Activated CD4-positive, CD25-positive, alpha-beta regulatory T cell treated with anti-CD3 and anti-CD28 coated beads, Interleukin-2, amount 50 U/mL, for 24 hours (primary cell): ENCODE data around the gene SLC38A10.

Experiments
- ATAC-seq, 2 donors: fragments of 150-1000 bp; cut with Tn5 transposase; one replicate each; pipeline ENCODE4 v1.10.0; 2021; ENCODE audit warnings: mild to moderate bottlenecking in 1 of 2, moderate library complexity in 1 of 2

Gene SLC38A10

DNA sequence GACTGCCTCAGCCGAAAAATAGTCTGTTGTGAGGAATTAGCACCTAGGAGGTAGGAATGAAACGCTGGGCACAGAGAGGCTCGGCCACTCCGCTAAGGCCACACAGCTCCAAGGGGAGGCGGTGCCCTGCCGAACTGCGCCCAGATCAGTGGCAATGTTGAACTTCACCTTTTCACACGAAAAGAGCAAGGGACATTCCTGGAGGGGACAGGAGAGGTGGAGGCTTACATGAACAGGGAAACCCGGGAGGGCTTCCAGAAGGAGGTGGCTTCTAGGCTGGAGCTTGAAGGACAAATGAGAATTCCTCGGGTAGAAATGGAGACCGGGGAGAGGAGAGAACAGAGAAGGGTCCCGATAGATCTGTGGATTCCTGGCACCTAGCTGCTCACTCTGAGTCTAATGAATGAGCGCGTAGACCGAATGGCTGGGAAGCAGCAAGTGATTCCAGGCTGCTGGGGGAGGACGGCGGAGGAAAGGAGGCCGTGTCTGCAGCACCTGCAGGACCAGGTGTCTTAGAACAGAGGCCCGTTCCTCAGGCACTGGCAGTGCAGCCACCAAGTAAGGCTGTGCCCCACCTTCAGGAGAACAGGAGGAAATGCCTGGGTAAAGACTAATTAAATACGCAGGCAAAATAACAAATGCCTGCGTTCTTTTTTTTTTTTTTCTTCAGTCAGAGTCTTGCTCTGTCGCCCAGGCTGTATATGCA lies 722 bp upstream of the SLC38A10 start:
- peak; percentile 18 to 42 for ATAC-seq

DNA sequence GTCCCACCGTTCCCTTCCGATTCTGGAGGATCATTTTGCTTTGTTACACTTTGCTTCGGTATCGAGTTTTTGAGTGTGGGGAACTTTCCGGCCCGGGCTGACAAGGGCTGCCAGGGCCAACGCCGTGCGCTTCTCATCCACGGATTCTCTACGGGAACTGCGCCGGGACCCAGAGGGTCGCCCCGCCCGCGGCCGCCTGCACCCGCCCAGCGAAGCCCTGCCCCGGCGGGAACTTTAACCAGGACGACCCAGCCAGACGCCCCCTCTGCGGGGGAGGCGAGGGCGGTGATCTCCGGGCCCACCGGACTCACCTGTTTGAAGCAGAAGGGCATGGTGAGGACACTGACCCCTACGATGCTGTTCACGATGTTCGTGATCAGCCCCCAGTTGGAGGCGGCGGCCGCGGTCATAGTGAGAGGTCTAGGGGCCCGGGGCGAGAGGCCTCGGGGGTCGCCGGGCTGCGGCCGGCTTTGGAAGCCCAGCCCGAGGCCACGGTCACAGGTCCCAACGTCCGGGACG lies 536 bp downstream of the SLC38A10 start:
- no peak for ATAC-seq

DNA sequence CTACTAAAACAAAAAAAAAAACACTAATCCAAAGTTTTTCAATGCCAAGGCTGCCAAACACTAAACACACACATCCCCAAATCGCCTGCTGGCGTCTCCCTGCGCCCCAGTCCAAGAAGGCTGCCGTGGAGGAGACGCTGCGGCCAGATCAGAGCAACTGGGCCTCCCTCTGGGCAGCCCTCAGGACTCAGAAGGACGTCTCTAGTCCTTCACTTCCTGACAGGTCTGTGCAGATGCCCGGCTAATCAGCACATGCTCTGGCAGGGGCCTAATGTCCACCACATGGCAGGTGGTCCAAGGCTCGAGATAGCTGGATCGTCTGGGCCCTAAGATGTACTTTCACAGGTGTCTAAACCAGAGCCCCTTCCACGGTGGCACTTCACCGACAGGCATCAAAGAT lies 2.7 kb downstream of the SLC38A10 start:
- ATAC-seq: no peak

DNA sequence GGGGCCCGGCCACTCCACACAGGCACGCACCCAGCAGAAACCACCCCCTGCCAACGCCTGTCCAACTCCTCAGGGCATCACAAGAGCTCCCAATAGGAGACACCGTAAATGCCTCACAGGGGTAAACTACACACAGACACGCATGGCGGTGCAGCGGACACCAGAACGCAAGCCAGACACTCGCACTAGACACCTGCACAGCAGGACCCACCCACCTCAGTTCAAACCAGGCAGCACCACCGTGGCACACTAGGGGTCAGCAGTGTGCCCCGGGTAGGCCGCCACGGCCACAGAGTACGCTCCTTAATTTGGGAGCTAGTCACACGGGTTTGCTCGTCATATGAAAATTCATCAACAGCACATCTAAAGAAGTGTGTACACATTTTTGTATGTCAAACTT lies 3.4 kb downstream of the SLC38A10 start:
- peak; percentile 63 to 67 for ATAC-seq

DNA sequence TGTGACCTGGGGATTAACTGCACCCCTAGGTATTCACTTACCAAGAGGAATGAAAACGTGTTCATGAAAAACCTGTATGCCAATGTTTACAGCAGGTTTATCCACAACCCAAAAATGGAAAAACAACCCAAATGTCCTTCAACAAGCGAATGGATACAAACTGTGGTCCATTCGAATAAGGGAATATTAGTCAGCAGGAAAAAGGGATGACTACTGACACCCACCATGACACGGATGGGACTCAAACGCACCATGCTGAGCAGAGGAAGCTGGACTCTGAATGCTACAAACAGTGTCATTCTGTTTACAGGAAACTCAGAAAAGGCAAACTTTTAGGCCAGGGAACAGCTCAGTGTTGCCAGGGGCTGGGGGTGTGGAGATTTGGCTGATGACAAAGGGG lies 4.9 kb downstream of the SLC38A10 start:
- ATAC-seq: no peak

DNA sequence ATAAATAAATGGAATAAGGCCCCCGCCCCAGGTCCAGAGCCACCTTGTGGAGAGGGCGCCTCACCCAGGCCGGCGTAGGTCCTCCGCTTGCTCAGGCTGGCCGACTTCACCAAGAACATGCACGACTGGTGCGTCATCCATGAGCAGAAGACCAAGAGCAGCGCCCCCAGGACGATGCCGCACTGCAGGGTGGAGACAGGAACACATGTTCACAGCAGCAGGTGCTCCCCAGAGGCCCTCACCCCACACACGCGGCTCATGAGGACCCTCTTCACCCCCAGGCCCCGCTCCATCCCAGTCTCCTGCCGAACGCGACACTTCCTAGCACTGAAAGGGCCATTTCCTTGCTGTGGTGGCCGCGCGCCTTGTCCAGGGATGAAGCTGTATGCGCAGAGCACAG lies 5.5 kb downstream of the SLC38A10 start:
- no peak for ATAC-seq

DNA sequence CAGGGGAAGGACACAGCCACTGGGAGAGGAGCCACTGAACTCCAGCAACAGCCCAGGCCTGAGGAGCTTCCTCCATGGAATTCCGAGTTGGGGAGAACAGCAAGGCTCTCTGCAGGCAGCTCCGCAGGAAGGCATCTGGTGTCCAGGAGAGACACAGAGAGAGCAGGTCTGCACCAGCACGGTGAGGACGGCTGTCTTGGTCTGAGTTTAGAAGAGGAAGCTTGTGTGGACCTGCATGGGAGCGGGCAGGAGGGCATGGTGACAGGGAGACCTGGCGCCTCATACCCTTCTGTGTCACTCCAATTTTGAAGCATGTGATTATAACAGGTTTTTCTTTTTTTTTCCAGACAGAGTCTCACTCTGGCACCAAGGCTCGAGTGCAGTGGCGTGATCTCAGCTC lies 6.4 kb downstream of the SLC38A10 start:
- ATAC-seq: no peak

DNA sequence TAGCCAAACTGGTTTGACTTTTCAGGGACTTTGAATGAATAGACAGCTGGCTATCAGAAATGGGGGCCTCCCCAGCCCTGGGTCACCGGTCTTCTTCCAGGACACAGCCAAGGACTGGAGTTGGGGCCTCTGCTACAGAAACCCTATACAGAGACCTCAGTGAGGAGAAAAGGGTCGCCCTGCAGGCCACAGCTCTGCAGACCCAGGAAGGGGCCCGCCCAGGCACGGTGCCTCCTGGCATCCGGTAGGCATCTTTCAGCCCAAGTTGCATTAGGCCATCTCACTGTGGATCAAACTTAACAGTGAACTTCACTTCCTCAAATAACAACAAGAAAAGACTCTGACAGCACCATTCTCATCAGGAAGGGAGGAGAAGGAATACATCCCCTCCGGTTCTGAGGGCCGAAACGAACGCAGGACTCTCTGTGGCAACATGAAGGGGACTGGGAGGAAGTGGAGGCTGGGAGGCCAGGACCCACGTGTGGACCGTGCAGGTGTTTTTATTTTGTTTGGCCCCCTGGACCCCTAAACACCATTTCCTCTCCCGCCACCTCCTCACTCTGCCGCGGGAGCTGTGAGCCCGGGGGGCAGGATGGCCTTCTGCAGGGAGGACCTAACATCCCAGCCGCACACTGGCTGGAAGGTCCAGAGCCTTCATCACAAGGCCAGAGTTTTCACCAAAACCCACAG lies 7.2 kb downstream of the SLC38A10 start:
- ATAC-seq: no peak

DNA sequence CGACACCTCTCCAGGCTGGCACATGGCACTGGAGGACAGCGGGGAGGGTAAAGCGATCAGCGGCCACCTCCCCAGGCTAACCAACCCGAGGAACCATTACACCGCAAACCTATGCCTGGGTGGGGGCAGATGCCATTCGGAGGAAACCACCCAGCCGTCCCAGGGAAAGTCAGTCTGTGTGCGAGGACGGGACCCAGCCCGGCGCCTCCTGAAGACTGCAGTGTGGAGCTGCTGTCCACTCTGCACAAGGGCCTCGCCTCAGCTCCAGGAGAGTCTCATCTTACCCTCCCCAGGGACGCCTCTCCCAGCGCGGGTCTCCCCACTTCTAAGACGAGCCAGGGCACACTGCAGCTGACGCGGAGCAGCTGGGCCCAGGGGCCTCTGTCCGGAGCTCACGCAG lies 8.0 kb downstream of the SLC38A10 start:
- no peak for ATAC-seq

DNA sequence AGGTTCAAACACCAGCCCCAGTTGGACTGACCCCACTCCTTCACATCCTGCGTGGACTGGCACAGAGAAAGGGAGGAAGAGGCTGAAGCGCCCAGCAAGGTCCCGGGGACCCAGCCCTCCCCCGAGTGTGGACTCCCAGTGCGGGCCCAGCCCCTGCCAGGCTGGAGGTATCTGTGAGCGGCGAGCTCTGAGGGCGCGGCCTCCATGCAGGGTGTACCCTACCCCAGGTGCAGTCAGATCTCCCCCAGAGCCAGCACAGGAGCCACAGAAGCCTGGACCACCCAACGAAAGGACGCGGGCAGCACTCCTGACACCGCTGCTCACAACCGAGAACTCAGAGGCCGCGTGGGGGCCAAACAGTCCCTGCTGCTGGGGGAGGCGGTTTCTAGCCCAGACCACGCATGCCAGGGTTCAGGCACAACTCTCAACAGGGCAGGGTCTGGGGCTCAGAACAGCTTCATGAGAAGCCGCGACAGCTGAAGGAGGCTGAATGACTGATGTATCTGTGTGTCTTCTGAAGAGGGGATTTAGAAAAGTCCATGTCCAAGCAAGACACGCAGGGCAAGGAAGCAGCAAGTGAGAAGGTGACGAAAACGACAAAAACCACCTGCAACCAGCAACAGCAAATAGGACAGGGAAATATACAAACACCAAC lies 8.5 kb downstream of the SLC38A10 start:
- no peak for ATAC-seq

DNA sequence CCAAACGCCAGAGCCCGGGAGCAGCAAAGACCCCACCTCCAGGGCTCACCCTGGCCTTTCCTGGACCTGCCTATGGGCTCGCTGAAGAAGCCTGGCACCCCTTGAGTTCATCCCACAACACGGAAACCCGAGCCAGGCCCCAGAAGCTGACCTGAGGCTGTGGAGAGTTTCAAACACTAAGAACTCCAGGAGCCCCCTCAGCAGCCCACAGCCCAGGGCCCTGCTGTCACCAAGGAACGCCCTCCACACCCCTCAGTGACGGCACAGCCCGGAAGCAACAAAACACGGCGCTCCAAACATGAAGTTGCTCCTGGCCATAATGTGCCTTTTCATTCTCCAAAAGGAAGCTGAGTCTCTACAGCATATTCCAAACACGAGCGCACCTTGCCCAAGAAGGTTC lies 9.2 kb downstream of the SLC38A10 start:
- peak in 1 of 2 donors; percentile 26 for ATAC-seq

DNA sequence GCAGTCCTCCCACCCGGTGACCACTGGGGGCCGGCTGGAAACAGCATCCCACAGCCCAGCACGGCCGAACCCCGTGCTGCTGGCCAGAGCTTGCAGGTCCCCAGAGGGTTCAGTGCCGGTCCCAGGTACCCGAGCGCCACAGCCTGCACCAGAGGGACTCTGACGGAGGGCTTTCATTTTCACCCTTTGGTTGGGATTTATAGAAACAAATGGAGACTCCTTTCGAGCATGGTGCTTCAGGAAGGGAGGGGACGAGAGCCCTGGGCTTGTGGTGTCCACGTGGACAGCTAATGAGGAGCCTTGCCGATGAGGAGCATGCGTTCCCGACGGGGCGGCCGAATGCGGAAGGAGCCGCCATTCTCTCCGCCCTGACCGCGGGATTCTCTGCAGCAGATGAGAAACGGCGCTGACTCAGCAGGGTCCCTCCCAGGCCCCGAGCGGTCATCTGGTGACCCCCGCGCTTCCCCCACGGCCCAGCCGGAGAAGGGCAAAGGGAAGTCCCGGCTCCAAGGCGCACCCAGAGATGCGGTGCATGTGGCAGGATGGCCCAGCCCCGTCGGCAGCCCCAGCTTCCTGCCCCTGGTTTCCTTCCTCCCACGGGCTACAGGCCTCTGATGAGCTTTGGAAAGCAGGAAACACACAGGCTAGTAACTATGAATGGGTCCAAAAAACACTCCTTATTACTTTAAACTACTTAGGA lies 9.8 kb downstream of the SLC38A10 start:
- peak; percentile 77 to 83 for ATAC-seq

DNA sequence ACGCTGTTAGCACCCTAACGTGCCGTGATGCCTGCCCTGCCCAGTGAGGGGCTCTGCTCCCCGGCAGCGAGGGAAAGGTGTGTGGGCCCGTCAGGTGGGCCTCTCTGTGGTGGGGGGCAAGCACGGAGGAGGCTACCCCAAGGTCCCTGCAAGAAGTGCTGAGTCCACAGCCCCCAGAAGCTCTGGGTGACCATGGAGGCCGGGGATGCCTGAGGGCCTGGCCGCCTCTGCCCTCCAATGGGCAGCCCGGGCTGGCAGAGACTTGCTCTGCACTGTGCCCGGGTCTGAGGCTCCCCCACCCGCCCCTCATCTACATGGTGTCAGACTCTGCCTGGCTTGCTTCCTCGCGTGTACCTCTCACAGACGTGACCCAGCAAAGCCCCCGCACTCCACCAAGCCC lies 12.2 kb downstream of the SLC38A10 start:
- ATAC-seq: no peak

DNA sequence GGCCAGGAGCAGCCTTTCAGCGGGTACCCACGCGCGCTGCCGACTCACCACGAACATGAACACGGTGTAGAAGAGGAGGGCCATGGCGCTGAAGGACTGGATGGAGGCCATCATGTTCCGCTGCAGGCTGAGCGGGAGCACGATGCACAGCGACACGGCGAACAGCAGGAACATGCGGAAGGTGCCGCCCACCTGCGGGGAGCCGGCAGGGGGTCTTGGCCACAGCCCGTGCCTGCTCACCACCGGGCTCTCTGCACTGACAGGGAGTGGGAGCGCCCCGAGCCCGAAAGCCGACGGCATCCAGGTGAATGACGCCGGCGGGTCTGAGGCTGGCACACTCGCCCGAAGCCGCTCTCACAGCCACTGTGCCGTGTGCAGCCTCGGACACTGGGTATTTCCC lies 13.0 kb downstream of the SLC38A10 start:
- no peak for ATAC-seq

DNA sequence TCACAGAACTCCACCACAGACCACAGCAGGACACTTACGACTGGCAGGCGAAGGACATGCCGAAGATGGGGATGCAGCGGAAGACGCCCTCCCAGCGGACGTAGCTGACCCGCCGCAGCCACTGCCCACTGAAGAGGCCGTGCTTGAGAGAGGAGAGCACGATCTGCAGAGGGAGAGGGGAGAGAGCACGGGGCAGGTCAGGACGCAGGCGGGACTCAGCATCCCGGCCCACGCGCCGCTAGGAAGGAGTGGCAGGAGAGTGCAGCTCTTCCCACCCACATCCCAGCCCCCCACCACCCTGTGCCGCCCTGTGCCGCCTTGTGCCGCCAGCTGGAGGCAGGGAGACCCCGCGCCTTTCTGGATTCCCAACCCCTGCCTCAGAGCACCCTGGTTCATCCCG lies 14.5 kb downstream of the SLC38A10 start:
- no peak for ATAC-seq

DNA sequence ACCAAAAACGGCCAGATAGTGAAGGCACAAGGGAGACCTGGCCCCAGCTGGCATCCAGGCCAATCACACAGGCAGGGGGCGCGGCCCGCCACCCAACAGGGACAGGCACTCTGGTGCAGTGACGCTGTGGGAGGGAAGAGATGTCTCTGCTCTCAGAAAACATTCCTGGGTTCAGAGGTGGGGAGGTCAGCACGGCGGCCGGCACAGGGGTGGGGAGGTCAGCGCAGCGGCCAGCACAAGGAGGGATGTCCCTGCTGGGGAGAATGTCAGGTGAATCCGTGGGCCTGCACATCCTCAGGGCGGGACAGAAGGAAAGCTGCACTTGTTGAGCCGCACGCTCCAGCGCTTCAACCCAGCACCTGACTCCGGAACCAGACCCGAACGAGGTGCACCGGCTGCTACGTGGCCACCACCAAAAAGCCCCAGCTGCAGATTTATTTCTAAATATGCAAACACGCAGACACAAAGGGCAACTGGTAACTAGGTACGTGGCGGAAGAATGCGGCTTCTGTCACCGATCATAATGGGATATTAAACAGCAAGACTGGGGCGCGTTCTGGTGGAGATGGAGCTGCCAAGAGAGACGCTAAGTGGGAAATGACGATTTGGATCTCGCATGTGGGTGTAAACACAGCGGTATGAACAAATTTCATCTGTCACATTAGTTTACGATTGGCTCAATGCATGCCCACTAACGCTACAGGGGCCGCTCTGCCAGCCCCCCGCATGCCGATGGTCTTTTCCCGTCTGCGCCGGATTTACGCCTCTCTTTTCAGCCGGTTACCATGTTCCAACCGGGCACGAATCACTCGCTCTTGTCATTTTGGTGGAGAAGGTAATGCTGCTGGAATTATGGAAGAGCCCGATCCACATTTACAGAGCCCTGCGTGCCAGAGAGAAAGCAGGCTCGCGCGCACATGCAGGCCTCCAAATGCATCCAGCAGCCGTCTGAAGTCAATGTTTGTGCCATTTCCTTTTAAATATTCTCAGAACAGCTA lies 15.5 kb downstream of the SLC38A10 start:
- ATAC-seq: no peak

DNA sequence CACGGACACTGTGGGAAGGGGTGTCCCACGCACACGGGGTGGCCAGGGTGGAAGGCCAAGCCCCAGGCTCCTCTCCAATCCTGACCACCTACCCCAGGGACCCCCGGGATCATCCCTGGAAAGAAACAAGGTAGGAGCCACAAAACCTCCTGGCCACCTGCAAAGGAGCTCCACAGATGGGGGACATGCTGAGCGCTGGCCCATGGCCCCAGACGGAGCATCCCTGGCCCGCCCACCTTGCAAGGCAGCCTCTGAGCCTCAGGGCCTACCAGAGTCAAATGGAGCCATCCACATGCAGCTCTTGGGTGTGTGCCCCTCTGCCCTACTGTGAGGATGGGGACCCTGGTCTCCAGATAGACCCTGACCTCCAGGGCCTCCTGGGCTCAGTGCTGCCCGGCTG lies 16.3 kb downstream of the SLC38A10 start:
- ATAC-seq: no peak

DNA sequence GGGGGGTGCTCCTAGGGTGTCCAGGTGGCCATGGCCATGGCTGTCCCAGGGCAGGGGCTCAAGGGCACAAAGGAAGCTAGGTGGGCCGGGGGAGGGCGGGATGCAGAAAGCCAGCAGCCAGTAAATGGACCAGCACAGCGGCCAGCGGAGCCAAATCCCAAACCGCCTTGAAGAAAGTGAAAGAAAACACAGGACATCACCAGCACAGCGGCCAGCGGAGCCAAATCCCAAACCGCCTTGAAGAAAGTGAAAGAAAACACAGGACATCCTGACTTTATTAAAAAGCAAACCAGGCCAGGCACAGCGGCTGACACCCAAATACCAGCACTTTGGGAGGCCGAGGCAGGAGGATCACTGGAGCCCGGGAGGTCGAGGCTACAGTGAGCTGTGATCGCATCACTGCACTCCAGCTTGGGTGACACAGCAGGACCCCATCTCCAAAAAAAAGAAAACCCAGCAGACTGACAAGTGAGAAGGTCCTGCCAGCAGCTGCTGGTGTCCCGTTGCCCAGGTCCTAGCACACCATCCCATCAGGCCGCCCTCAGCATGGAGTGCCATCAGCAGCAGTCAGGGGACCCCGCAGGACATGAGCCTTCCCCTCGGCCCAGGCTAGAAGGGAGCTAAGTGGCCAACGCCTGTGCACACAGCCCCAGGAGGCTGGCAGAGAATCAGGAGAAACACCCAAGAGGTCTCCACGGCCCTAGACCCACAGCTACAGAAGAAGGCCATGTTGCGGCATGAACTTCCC lies 17.0 kb downstream of the SLC38A10 start:
- no peak for ATAC-seq

DNA sequence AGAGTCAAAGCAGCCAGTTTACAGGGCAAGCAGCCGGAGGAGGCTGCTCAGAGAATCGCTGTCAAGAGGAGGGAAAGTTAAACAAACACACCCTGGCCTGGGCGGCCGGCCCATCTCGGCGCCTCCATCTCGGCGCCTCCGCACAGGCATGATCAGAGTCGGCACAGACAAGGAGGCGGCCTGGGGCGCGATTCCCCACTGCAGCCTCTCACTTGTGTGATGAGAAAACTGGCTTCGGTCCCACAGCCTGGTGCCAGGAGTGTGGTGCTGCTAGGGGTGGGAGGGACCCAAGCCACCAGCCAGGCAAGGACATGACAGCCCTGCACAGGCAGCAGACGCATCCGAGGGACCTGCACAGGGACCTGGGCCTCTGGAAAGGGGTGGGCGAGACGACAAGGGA lies 17.7 kb downstream of the SLC38A10 start:
- ATAC-seq: no peak

DNA sequence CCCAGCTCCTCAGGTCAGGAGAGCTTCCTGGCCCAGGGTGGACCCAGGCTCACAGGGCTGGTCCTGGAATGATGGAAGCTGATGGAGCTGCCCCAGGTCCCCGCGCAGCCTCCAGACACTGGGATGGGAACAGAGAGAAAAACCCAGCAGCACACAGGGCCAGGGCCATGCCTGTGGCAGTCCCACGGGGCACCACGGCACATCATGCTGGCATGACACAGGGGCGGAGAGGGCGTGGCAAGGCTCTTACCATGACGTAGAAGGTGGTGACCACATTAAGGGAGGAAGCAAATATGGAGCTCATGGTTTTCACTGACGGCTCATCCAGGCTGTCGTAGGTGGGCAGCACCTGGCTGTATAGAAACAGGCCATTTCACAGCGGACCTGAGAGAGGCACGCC lies 18.3 kb downstream of the SLC38A10 start:
- no peak for ATAC-seq

DNA sequence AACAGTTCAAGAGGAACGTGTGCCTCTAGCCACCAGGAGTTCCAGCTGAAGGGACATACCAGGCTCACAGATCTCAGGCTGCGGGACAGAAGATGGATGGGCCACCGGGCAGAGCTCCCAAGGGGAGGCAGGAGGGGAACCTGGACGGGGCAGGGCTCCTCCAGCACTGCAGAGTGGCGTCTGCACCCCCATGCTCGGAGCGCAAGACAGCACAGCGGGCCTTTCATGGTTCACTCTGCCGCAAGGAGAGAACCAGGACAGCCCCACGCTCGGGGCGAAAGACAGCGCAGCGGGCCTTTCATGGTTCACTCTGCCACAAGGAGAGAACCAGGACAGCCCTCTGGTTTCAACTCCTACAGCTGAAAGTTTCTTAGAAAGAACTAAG lies 20.6 kb downstream of the SLC38A10 start:
- no peak for ATAC-seq
